WTC11 (cell line): ENCODE results near the gene CDK12.

Experiments
- AFF4 ChIP-seq: sonication (generic); formaldehyde crosslinking; IDR thresholded peaks from 2 replicates; pipeline ENCODE4 v1.8.1; 2023; ENCODE audit warnings: mild to moderate bottlenecking, missing genetic modification reagents, borderline replicate concordance
- CBFB ChIP-seq: sonication (generic); formaldehyde crosslinking; IDR thresholded peaks from 2 replicates; pipeline ENCODE4 v1.8.1; 2022; ENCODE audit warnings: mild to moderate bottlenecking, low read depth, missing genetic modification reagents
- CDX4 ChIP-seq: fragments of 250-450 bp; sonication (Bioruptor Pico); IDR thresholded peaks from 2 replicates; pipeline ENCODE4 v1.9.0; 2021; ENCODE audit warnings: moderate library complexity, mild to moderate bottlenecking, inconsistent platforms, borderline replicate concordance
- CTCF ChIP-seq: fragments of 200-600 bp; IDR thresholded peaks from 2 replicates; pipeline ENCODE4 v1.8.0; 2022; ENCODE audit warnings: antibody characterized with exemption
- E2F1 ChIP-seq: sonication (generic); formaldehyde crosslinking; IDR thresholded peaks from 2 replicates; pipeline ENCODE4 v1.8.0; 2022; ENCODE audit warnings: mild to moderate bottlenecking, missing genetic modification reagents
- E2F4 ChIP-seq: sonication (generic); formaldehyde crosslinking; IDR thresholded peaks from 2 replicates; pipeline ENCODE4 v1.8.1; 2022; ENCODE audit warnings: low read depth, mild to moderate bottlenecking, moderate library complexity, missing genetic modification reagents, borderline replicate concordance
- ELF4 ChIP-seq: sonication (generic); formaldehyde crosslinking; IDR thresholded peaks from 2 replicates; pipeline ENCODE4 v1.8.1; 2022; ENCODE audit warnings: low read depth, mild to moderate bottlenecking, moderate library complexity, missing genetic modification reagents
- FOXP4 ChIP-seq: sonication (generic); formaldehyde crosslinking; IDR thresholded peaks from 2 replicates; pipeline ENCODE4 v1.8.0; 2022; ENCODE audit warnings: mild to moderate bottlenecking, missing genetic modification reagents
- NR2C2 ChIP-seq: sonication (generic); formaldehyde crosslinking; IDR thresholded peaks from 2 replicates; pipeline ENCODE4 v1.8.0; 2022; ENCODE audit warnings: mild to moderate bottlenecking, missing genetic modification reagents
- PRRX2 ChIP-seq: fragments of 250-450 bp; sonication (Bioruptor Pico); IDR thresholded peaks from 2 replicates; pipeline ENCODE4 v1.8.0; 2021; ENCODE audit warnings: mild to moderate bottlenecking
- SP1 ChIP-seq: sonication (generic); formaldehyde crosslinking; conservative IDR thresholded peaks from 2 replicates; pipeline ENCODE4 v1.8.1; 2022; ENCODE audit warnings: missing genetic modification reagents
- TEAD1 ChIP-seq: sonication (generic); formaldehyde crosslinking; IDR thresholded peaks from 2 replicates; pipeline ENCODE4 v1.8.0; 2022; ENCODE audit warnings: mild to moderate bottlenecking, missing genetic modification reagents
- ZNF263 ChIP-seq: sonication (generic); formaldehyde crosslinking; IDR thresholded peaks from 2 replicates; pipeline ENCODE4 v1.8.1; 2022; ENCODE audit warnings: low read depth, mild to moderate bottlenecking, moderate library complexity, missing genetic modification reagents
- ZNF416 ChIP-seq: fragments of 250-450 bp; sonication (Bioruptor Pico); IDR thresholded peaks from 2 replicates; pipeline ENCODE4 v1.9.0; 2021; ENCODE audit warnings: mild to moderate bottlenecking, inconsistent platforms

- TF ChIP-seq CTCF (no peak), AFF4 (CRISPR knock-in tag) (no peak), PRRX2 (CRISPR knock-in tag) (no peak), ZNF416 (CRISPR knock-in tag) (no peak), ZNF263 (CRISPR knock-in tag) (no peak), E2F1 (CRISPR knock-in tag) (no peak), CBFB (no peak), TEAD1 (CRISPR knock-in tag) (no peak), FOXP4 (CRISPR knock-in tag) (no peak), ELF4 (CRISPR knock-in tag) (no peak), SP1 (no peak), NR2C2 (CRISPR knock-in tag) (no peak), E2F4 (CRISPR knock-in tag) (no peak), CDX4 (CRISPR knock-in tag) (no peak)
Measured at GRCh38 chr17:39580082-39580468, 118.8 kb downstream of the CDK12 start.
